Cardiac fibroblast (primary cell): ENCODE results near the gene ME1.

Experiments used
- DNase-seq, 2 donors: peaks; one replicate each; pipeline versions ENCODE4 v3.0.0 to v3.0.0-alpha.2; 2010; ENCODE audit warnings: low read depth in 2 of 2
- H3K4me3 ChIP-seq, 2 donors: replicated peaks in 1 of 2; 1 replicate in 1 of 2; 2 replicates in 1 of 2; pipeline ENCODE4 v1.5.1; 2011; ENCODE audit warnings: low read depth in 2 of 2, low read length in 2 of 2, mild to moderate bottlenecking in 2 of 2, moderate library complexity in 1 of 2
- CTCF ChIP-seq: IDR thresholded peaks from one replicate; pipeline ENCODE4 v1.5.1; 2011; ENCODE audit warnings: low read depth, mild to moderate bottlenecking, low read length, inconsistent platforms

Gene ME1

GRCh38 chr6:83169511-83169910 lies 261.3 kb downstream of the ME1 start:
- no peak for TF ChIP-seq CTCF
- H3K4me3 ChIP-seq, result no peak overlapping the region
- no peak for DNase-seq

- H3K4me3 ChIP-seq, result no peak overlapping the region
- DNase-seq, result no peak
- TF ChIP-seq CTCF, result no peak
Observed at GRCh38 chr6:83169106-83169505, 261.7 kb downstream of the ME1 start.

- no peak for TF ChIP-seq CTCF
- no peak for DNase-seq
- no peak overlapping the region for H3K4me3 ChIP-seq
Observed at GRCh38 chr6:83168556-83168955, 262.3 kb downstream of the ME1 start.

- TF ChIP-seq CTCF, result no peak
- H3K4me3 ChIP-seq, result no peak overlapping the region
- DNase-seq, result no peak
Observed at GRCh38 chr6:83167726-83168278, 263.0 kb downstream of the ME1 start.
